Left ventricle myocardium inferior (tissue), 1 donor: ENCODE measurements around the gene RTKN. TPM values are rescaled to one million over a fixed set of nuclear protein-coding genes. Genes with fewer than 3 reads are reported as not detected.

ENCODE experiments used
- DNase-seq: peaks from one replicate; pipeline ENCODE4 v3.0.0-alpha.2; 2020
- H3K27ac ChIP-seq: fragments of 200-600 bp; replicated peaks from 2 replicates; pipeline ENCODE4 v1.8.0; 2021
- H3K27me3 ChIP-seq: fragments of 200-600 bp; 2 replicates; pipeline ENCODE4 v1.8.0; 2021; ENCODE audit warnings: low read depth
- H3K36me3 ChIP-seq: fragments of 200-600 bp; 2 replicates; pipeline ENCODE4 v1.8.0; 2021
- H3K4me1 ChIP-seq: fragments of 200-600 bp; 2 replicates; pipeline ENCODE4 v1.8.0; 2021
- H3K4me3 ChIP-seq: fragments of 200-600 bp; 2 replicates; pipeline ENCODE4 v1.8.0; 2021; ENCODE audit warnings: mild to moderate bottlenecking, moderate library complexity
- H3K9me3 ChIP-seq: fragments of 200-600 bp; replicated peaks from 2 replicates; pipeline ENCODE4 v1.8.0; 2021
- CTCF ChIP-seq: fragments of 200-600 bp; IDR thresholded peaks from 2 replicates; pipeline ENCODE4 v1.8.0; 2021; ENCODE audit warnings: antibody characterized with exemption, mild to moderate bottlenecking, borderline replicate concordance
- intact Hi-C: fragments of 100-400 bp; cut with micrococcal nuclease; formaldehyde crosslinking; loops from one replicate; pipeline ENCODE4 v1.11.0; 2022
- total RNA-seq: library from RNA; stranded (reverse); fragmentation: NEBNext Ultra II Directional; extraction: Animal tissue kit (Norgen Biotek cat#: 25700); gene quantifications from one replicate; pipeline ENCODE4 v1.2.1, GENCODE V29; 2021
- donor health status: DM: no; HTN: yes; CAD: no; lungs with severe emphysema.

RTKN gene
- total RNA-seq, 1 donor from 2014 or later: 14.0 TPM

- H3K27me3 ChIP-seq: no peaks in the 10 kb centered on the region
- H3K4me3 ChIP-seq: no peak overlapping the region
- H3K4me1 ChIP-seq: no peaks in the 10 kb centered on the region
- H3K36me3 ChIP-seq: peaks cover 69% of the 10 kb centered on the region
- H3K27ac ChIP-seq: no peak overlapping the region
- H3K9me3 ChIP-seq: no peaks in the 10 kb centered on the region
- no peak for DNase-seq
- intact Hi-C loops: no loop called here
- no peak for TF ChIP-seq CTCF
Observed at GRCh38 chr2:74430502-74430901, 11.2 kb downstream of the RTKN start.

GRCh38 chr2:74429487-74430451 lies 12.0 kb downstream of the RTKN start:
- no peaks in the 10 kb centered on the region for H3K4me1 ChIP-seq
- no peak for TF ChIP-seq CTCF

GRCh38 chr2:74428675-74429074 lies 13.1 kb downstream of the RTKN start:
- Histone ChIP-seq H3K4me1 (no peaks in the 10 kb centered on the region), H3K27ac (no peak overlapping the region), H3K36me3 (peaks cover 75% of the 10 kb centered on the region), H3K27me3 (no peaks in the 10 kb centered on the region), H3K9me3 (no peaks in the 10 kb centered on the region), H3K4me3 (no peak overlapping the region)
- DNase-seq: no peak
- no peak for TF ChIP-seq CTCF
- intact Hi-C loops: no loop called here

More at GRCh38 chr2:74429487-74430451, 12.0 kb downstream of the RTKN start:
- no peaks in the 10 kb centered on the region for H3K9me3 ChIP-seq
- no peaks in the 10 kb centered on the region for H3K27me3 ChIP-seq
- intact Hi-C loops: no loop called here
- peaks cover 75% of the 10 kb centered on the region for H3K36me3 ChIP-seq
- DNase-seq: no peak
- no peak overlapping the region for H3K4me3 ChIP-seq
- H3K27ac ChIP-seq: no peak overlapping the region

- H3K36me3 ChIP-seq: peaks cover 74% of the 10 kb centered on the region
Observed at GRCh38 chr2:74427551-74427950, 14.2 kb downstream of the RTKN start.

GRCh38 chr2:74426181-74426758 lies 15.5 kb downstream of the RTKN start:
- DNase-seq: no peak
- no peak overlapping the region for H3K4me3 ChIP-seq
- no peak for TF ChIP-seq CTCF
- intact Hi-C loops: no loop called here
- no peak overlapping the region for H3K27ac ChIP-seq
- peaks cover 10% of the 10 kb centered on the region for H3K4me1 ChIP-seq
- peaks cover 63% of the 10 kb centered on the region for H3K36me3 ChIP-seq
- no peaks in the 10 kb centered on the region for H3K27me3 ChIP-seq
- H3K9me3 ChIP-seq: no peaks in the 10 kb centered on the region

More at GRCh38 chr2:74427551-74427950, 14.2 kb downstream of the RTKN start:
- TF ChIP-seq CTCF: no peak
- Histone ChIP-seq H3K27ac (no peak overlapping the region), H3K4me3 (no peak overlapping the region), H3K9me3 (no peaks in the 10 kb centered on the region), H3K4me1 (no peaks in the 10 kb centered on the region), H3K27me3 (no peaks in the 10 kb centered on the region)
- intact Hi-C loops: no loop called here
- no peak for DNase-seq
